ENCODE results near the gene KLHL25. TPM values are rescaled to one million over a fixed set of nuclear protein-coding genes. Genes with fewer than 3 reads are reported as not detected.

KLHL25 gene
- total and polyA plus RNA-seq, 4 donors: 2.3 to 34.2 (median 11.4) TPM

GRCh38 chr15:85752124-85752475 lies 42.6 kb downstream of the KLHL25 start (continued):
- TF ChIP-seq GABPA (IDR thresholded peaks at IDR 0.05 in 1 of 2, conservative IDR thresholded peaks at IDR 0.05 in 1 of 2): no peak

- Histone ChIP-seq H3K36me3 (ENCODE audit: control insufficient read depth in 4 of 4, insufficient read depth in 3 of 4, low read depth in 1 of 4, low read length in 3 of 4) (peaks cover 4 to 23% (median 12%) of the 10 kb centered on the region in 4 donors), H3K9me3 (ENCODE audit: control insufficient read depth in 4 of 4, low read length in 3 of 4) (no peaks in the 10 kb centered on the region), H3K4me3 (ENCODE audit: low read depth in 1 of 3, low read length in 3 of 3) (no peak overlapping the region), H3K4me1 (ENCODE audit: control insufficient read depth in 4 of 4, insufficient read depth in 4 of 4, low read length in 3 of 4) (peaks cover 6 to 17% (median 11%) of the 10 kb centered on the region in 4 donors), H3K27me3 (ENCODE audit: control insufficient read depth in 4 of 4, insufficient read depth in 4 of 4, low read length in 3 of 4) (no peaks in the 10 kb centered on the region), H3K27ac (ENCODE audit: low read depth in 1 of 2, low read length in 2 of 2) (peak overlapping the region; percentile 40 to 54), H3K9ac (ENCODE audit: low read depth in 1 of 2, low read length in 2 of 2) (no peak overlapping the region)
- WGBS: 78% methylated on average over 15 of the region's 15 CpGs
- TF ChIP-seq EGR1 (IDR thresholded peaks at IDR 0.05; ENCODE audit: low read depth in 2 of 2): no peak
- TF ChIP-seq HNF4A (conservative IDR thresholded peaks at IDR 0.05): no peak
- no peak for TF ChIP-seq ZBTB33 (IDR thresholded peaks at IDR 0.05)
- no peak for TF ChIP-seq ATF3 (IDR thresholded peaks at IDR 0.05)
- TF ChIP-seq YY1 (IDR thresholded peaks at IDR 0.05): no peak
- no peak for TF ChIP-seq TAF1 (conservative IDR thresholded peaks at IDR 0.05)
- TF ChIP-seq REST (IDR thresholded peaks at IDR 0.05): no peak
- no peak for TF ChIP-seq MAX (IDR thresholded peaks at IDR 0.05)
- TF ChIP-seq FOXA2 (IDR thresholded peaks at IDR 0.05): no peak
- TF ChIP-seq NR2F2 (IDR thresholded peaks at IDR 0.05): no peak
- no peak for TF ChIP-seq CTCF (IDR thresholded peaks at IDR 0.05; ENCODE audit: low read depth, low read length, missing input control)
- no peak for DNase-seq (ENCODE audit: low spot score)
These were observed 43.2 kb downstream of the KLHL25 start for GRCh38 chr15:85751291-85752123.
